Subcutaneous abdominal adipose tissue (tissue), 5 donors: ENCODE data around the gene KAZN.

Source experiments
- H3K27ac ChIP-seq: one replicate; pipeline ENCODE4 v1.7.0; 2013; ENCODE audit warnings: low read depth, mild to moderate bottlenecking, inconsistent platforms, low read length, moderate library complexity
- H3K27me3 ChIP-seq, 5 donors: one replicate each; pipeline ENCODE4 v1.7.0; 2013; ENCODE audit warnings: low read length in 5 of 5, inconsistent platforms in 1 of 5; ENCODE audit not compliant: control insufficient read depth in 5 of 5, insufficient read depth in 4 of 5
- H3K36me3 ChIP-seq, 5 donors: one replicate each; pipeline ENCODE4 v1.7.0; 2013; ENCODE audit warnings: low read length in 5 of 5; ENCODE audit not compliant: control insufficient read depth in 5 of 5, insufficient read depth in 5 of 5
- H3K4me1 ChIP-seq, 5 donors: one replicate each; pipeline ENCODE4 v1.7.0; 2013; ENCODE audit warnings: low read length in 5 of 5, mild to moderate bottlenecking in 3 of 5, moderate library complexity in 1 of 5; ENCODE audit not compliant: control insufficient read depth in 5 of 5, insufficient read depth in 5 of 5
- H3K4me3 ChIP-seq, 5 donors: one replicate each; pipeline ENCODE4 v1.7.0; 2013; ENCODE audit warnings: low read length in 5 of 5, low read depth in 1 of 5
- H3K9ac ChIP-seq, 5 donors: one replicate each; pipeline ENCODE4 v1.7.0; 2013; ENCODE audit warnings: low read length in 5 of 5, mild to moderate bottlenecking in 4 of 5, moderate library complexity in 3 of 5
- H3K9me3 ChIP-seq, 5 donors: one replicate each; pipeline ENCODE4 v1.7.0; 2013; ENCODE audit warnings: low read length in 5 of 5; ENCODE audit not compliant: control insufficient read depth in 5 of 5
- donor health status: healthy.
- donor health status: healthy.
- donor health status: healthy.
- donor health status: healthy.
- donor health status: healthy.

The KAZN gene

GRCh38 chr1:14712136-14712535 lies 113.7 kb downstream of the KAZN start:
- no peaks in the 10 kb centered on the region for H3K9me3 ChIP-seq
- no peaks in the 10 kb centered on the region for H3K36me3 ChIP-seq
- no peak overlapping the region for H3K9ac ChIP-seq
- H3K4me1 ChIP-seq, result no peaks in the 10 kb centered on the region
- H3K4me3 ChIP-seq, result no peak overlapping the region
- H3K27me3 ChIP-seq, result no peaks in the 10 kb centered on the region
- H3K27ac ChIP-seq, result no peak overlapping the region

GRCh38 chr1:14713077-14713476 lies 114.6 kb downstream of the KAZN start:
- H3K4me1 ChIP-seq, result no peaks in the 10 kb centered on the region
- no peaks in the 10 kb centered on the region for H3K27me3 ChIP-seq
- no peaks in the 10 kb centered on the region for H3K9me3 ChIP-seq
- no peak overlapping the region for H3K27ac ChIP-seq
- no peak overlapping the region for H3K4me3 ChIP-seq
- H3K36me3 ChIP-seq, result no peaks in the 10 kb centered on the region
- H3K9ac ChIP-seq, result no peak overlapping the region

- no peaks in the 10 kb centered on the region for H3K27me3 ChIP-seq
- H3K4me3 ChIP-seq, result no peak overlapping the region
- H3K9me3 ChIP-seq, result peaks cover 0 to 3% (median 0%) of the 10 kb centered on the region in 5 donors
- H3K27ac ChIP-seq, result no peak overlapping the region
- H3K36me3 ChIP-seq, result no peaks in the 10 kb centered on the region
- H3K4me1 ChIP-seq, result no peaks in the 10 kb centered on the region
- no peak overlapping the region for H3K9ac ChIP-seq
These were observed 116.8 kb downstream of the KAZN start for GRCh38 chr1:14715266-14715665.

- Histone ChIP-seq H3K27ac (no peak overlapping the region), H3K4me1 (no peaks in the 10 kb centered on the region), H3K27me3 (no peaks in the 10 kb centered on the region), H3K9ac (no peak overlapping the region), H3K4me3 (no peak overlapping the region), H3K36me3 (no peaks in the 10 kb centered on the region), H3K9me3 (peaks cover 0 to 3% (median 0%) of the 10 kb centered on the region in 5 donors)
These were observed 117.3 kb downstream of the KAZN start for GRCh38 chr1:14715802-14716201.

GRCh38 chr1:14716474-14716873 lies 118.0 kb downstream of the KAZN start:
- Histone ChIP-seq H3K27me3 (no peaks in the 10 kb centered on the region), H3K36me3 (no peaks in the 10 kb centered on the region), H3K9ac (no peak overlapping the region), H3K4me3 (no peak overlapping the region), H3K4me1 (no peaks in the 10 kb centered on the region), H3K9me3 (peaks cover 0 to 3% (median 0%) of the 10 kb centered on the region in 5 donors), H3K27ac (no peak overlapping the region)

- Histone ChIP-seq H3K27ac (no peak overlapping the region), H3K27me3 (peaks cover 0 to 4% (median 0%) of the 10 kb centered on the region in 5 donors), H3K36me3 (no peaks in the 10 kb centered on the region), H3K4me1 (no peaks in the 10 kb centered on the region), H3K9ac (no peak overlapping the region), H3K4me3 (no peak overlapping the region), H3K9me3 (peaks cover 0 to 3% (median 0%) of the 10 kb centered on the region in 5 donors)
These were observed 120.0 kb downstream of the KAZN start for GRCh38 chr1:14718476-14718875.

GRCh38 chr1:14723401-14723800 lies 124.9 kb downstream of the KAZN start:
- Histone ChIP-seq H3K9me3 (peaks cover 0 to 3% (median 0%) of the 10 kb centered on the region in 5 donors), H3K27ac (no peak overlapping the region), H3K27me3 (peaks cover 0 to 8% (median 3%) of the 10 kb centered on the region in 5 donors), H3K9ac (no peak overlapping the region), H3K4me1 (no peaks in the 10 kb centered on the region), H3K4me3 (no peak overlapping the region), H3K36me3 (no peaks in the 10 kb centered on the region)

GRCh38 chr1:14724246-14724645 lies 125.8 kb downstream of the KAZN start:
- H3K4me3 ChIP-seq, result no peak overlapping the region
- H3K27ac ChIP-seq, result no peak overlapping the region
- no peaks in the 10 kb centered on the region for H3K36me3 ChIP-seq
- peaks cover 0 to 3% (median 0%) of the 10 kb centered on the region in 5 donors for H3K9me3 ChIP-seq
- no peak overlapping the region for H3K9ac ChIP-seq
- peaks cover 0 to 10% (median 3%) of the 10 kb centered on the region in 5 donors for H3K27me3 ChIP-seq
- no peaks in the 10 kb centered on the region for H3K4me1 ChIP-seq

GRCh38 chr1:14724678-14725077 lies 126.2 kb downstream of the KAZN start:
- Histone ChIP-seq H3K4me3 (no peak overlapping the region), H3K27me3 (peaks cover 0 to 10% (median 3%) of the 10 kb centered on the region in 5 donors), H3K9me3 (peaks cover 0 to 3% (median 0%) of the 10 kb centered on the region in 5 donors), H3K27ac (no peak overlapping the region), H3K4me1 (no peaks in the 10 kb centered on the region), H3K9ac (no peak overlapping the region), H3K36me3 (no peaks in the 10 kb centered on the region)

- no peak overlapping the region for H3K4me3 ChIP-seq
- H3K9me3 ChIP-seq, result peaks cover 0 to 3% (median 0%) of the 10 kb centered on the region in 5 donors
- no peaks in the 10 kb centered on the region for H3K4me1 ChIP-seq
- peaks cover 0 to 10% (median 3%) of the 10 kb centered on the region in 5 donors for H3K27me3 ChIP-seq
- H3K9ac ChIP-seq, result no peak overlapping the region
- H3K27ac ChIP-seq, result no peak overlapping the region
- H3K36me3 ChIP-seq, result no peaks in the 10 kb centered on the region
These were observed 126.8 kb downstream of the KAZN start for GRCh38 chr1:14725238-14725637.

GRCh38 chr1:14725695-14726094 lies 127.2 kb downstream of the KAZN start:
- peaks cover 0 to 10% (median 3%) of the 10 kb centered on the region in 5 donors for H3K27me3 ChIP-seq
- H3K27ac ChIP-seq, result no peak overlapping the region
- no peaks in the 10 kb centered on the region for H3K36me3 ChIP-seq
- H3K4me3 ChIP-seq, result no peak overlapping the region
- H3K4me1 ChIP-seq, result no peaks in the 10 kb centered on the region
- H3K9ac ChIP-seq, result no peak overlapping the region
- H3K9me3 ChIP-seq, result peaks cover 0 to 3% (median 0%) of the 10 kb centered on the region in 5 donors
